ENCODE measurements around the gene BIN1. TPM values are rescaled to one million over a fixed set of nuclear protein-coding genes. Genes with fewer than 3 reads are reported as not detected.

Gene BIN1
- total RNA-seq, 6 donors from 2014 or later, result 32.3 to 57.0 (median 42.9) TPM

- DNase-seq, result no peak
- Histone ChIP-seq H3K4me1 (peaks cover 25 to 34% (median 30%) of the 10 kb centered on the region in 4 donors), H3K4me3 (no peak overlapping the region), H3K9me3 (no peaks in the 10 kb centered on the region), H3K27me3 (no peaks in the 10 kb centered on the region), H3K36me3 (peaks cover 0 to 8% (median 3%) of the 10 kb centered on the region in 4 donors), H3K27ac (no peak overlapping the region)
- no peak for ATAC-seq (ENCODE audit: low FRiP score in 2 of 2)
- TF ChIP-seq CTCF (IDR thresholded peaks at IDR 0.05), result no peak
- TF ChIP-seq POLR2A (IDR thresholded peaks at IDR 0.05), result no peak
- TF ChIP-seq POLR2AphosphoS5 (IDR thresholded peaks at IDR 0.05), result no peak
- no peak for TF ChIP-seq EP300 (IDR thresholded peaks at IDR 0.05)
- WGBS, 2 donors, result 80 to 83% methylated on average over 3 to 11 of the region's 11 CpGs
These were observed 37.4 kb downstream of the BIN1 start for GRCh38 chr2:127069536-127069935.

DNA sequence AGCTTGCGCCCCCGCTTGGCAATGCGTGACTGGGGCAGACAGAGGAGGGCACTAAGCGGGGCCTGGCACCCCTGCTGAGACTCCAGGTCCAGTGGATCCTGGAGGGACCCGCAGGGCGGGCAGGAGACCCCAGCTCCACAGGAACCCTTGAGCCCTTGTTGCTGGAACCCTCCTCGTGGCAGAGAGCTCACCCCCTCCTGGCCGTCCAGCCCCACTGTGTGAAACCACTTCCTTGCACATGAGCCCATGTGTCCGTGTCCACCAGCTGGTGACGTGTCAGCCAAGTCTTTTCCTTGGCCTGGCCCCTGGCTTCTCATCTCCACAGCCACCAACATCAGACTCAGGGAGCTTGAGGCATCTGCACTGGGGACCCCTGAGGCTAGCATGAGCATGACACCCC is 38.0 kb downstream of the BIN1 start:
- peaks cover 0 to 8% (median 3%) of the 10 kb centered on the region in 4 donors for H3K36me3 ChIP-seq
- 78 to 83% methylated on average over 6 to 10 of the region's 10 CpGs for WGBS, 2 donors
- no peak overlapping the region for H3K4me3 ChIP-seq
- no peak overlapping the region for H3K27ac ChIP-seq
- H3K4me1 ChIP-seq, result peaks cover 31 to 39% (median 35%) of the 10 kb centered on the region in 4 donors
- TF ChIP-seq CTCF (IDR thresholded peaks at IDR 0.05) (no peak), EP300 (IDR thresholded peaks at IDR 0.05) (no peak), POLR2AphosphoS5 (IDR thresholded peaks at IDR 0.05) (no peak), POLR2A (IDR thresholded peaks at IDR 0.05) (no peak)
- ATAC-seq (ENCODE audit: low FRiP score in 2 of 2) (no peak), DNase-seq (peak in 1 of 2 donors; percentile 78)
- H3K9me3 ChIP-seq, result no peaks in the 10 kb centered on the region
- no peaks in the 10 kb centered on the region for H3K27me3 ChIP-seq

GRCh38 chr2:127068351-127068741 is 38.6 kb downstream of the BIN1 start:
- peak overlapping the region in 1 of 4 donors; percentile 41 for H3K27ac ChIP-seq
- no peak overlapping the region for H3K4me3 ChIP-seq
- no peaks in the 10 kb centered on the region for H3K27me3 ChIP-seq
- peaks cover 0 to 7% (median 3%) of the 10 kb centered on the region in 4 donors for H3K36me3 ChIP-seq
- H3K9me3 ChIP-seq, result no peaks in the 10 kb centered on the region
- TF ChIP-seq CTCF (IDR thresholded peaks at IDR 0.05) (no peak), POLR2AphosphoS5 (IDR thresholded peaks at IDR 0.05) (no peak), POLR2A (IDR thresholded peaks at IDR 0.05) (no peak), EP300 (IDR thresholded peaks at IDR 0.05) (no peak)
- ATAC-seq (ENCODE audit: low FRiP score in 2 of 2) (no peak), DNase-seq (peak in 1 of 2 donors; percentile 85)
- H3K4me1 ChIP-seq, result peaks cover 34 to 40% (median 37%) of the 10 kb centered on the region in 4 donors
- WGBS, 2 donors, result 89 to 90% methylated on average over 20 of the region's 20 CpGs

DNA sequence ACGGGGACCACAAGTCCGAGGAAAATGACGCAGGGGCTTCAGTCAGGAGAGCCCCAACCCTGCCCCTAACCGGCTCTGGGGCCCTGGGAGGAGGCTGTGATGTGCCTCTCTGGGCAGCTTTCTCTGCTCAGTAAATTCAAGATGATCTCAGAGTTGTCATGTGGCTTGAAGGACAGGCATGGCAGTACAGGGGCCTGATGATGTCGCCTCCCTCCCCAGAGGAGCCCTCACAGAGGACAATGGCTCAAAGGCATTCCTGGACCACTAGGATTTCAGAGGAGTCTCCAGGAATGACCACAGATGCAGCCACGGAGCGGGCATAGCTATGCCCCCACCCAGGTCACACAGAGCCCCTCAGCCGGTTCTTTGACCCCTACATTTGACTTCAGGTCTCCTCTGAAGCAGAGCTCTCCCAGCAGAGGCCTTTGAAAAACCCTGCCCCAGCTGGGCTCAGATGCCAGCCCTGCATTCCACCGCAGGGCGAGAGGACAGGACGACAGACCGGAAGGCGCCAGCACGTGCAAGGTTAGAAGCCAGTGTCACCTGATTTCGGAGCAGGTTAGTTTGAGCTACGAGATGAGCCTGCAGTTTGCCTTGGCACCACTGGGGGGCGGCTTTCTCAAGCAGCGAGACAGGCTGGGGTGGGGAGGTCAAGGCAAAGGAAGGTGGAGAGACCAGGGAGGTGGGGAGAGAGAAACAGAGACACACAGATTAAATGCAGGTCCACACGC is 39.2 kb downstream of the BIN1 start:
- 52 to 57% methylated on average over 8 to 19 of the region's 19 CpGs for WGBS, 2 donors
- Histone ChIP-seq H3K27ac (peak overlapping the region; percentile 41 to 78 (median 68)), H3K4me1 (peaks cover 34 to 40% (median 37%) of the 10 kb centered on the region in 4 donors), H3K36me3 (peaks cover 0 to 6% (median 4%) of the 10 kb centered on the region in 4 donors), H3K4me3 (no peak overlapping the region), H3K9me3 (no peaks in the 10 kb centered on the region), H3K27me3 (no peaks in the 10 kb centered on the region)
- TF ChIP-seq EP300 (IDR thresholded peaks at IDR 0.05), result peak in 1 of 4 donors; percentile 68
- peak; percentile 21 to 45 for TF ChIP-seq POLR2AphosphoS5 (IDR thresholded peaks at IDR 0.05)
- no peak for TF ChIP-seq POLR2A (IDR thresholded peaks at IDR 0.05)
- peak; percentile 64 to 92 (median 88) for TF ChIP-seq CTCF (IDR thresholded peaks at IDR 0.05)
- ATAC-seq (ENCODE audit: low FRiP score in 2 of 2) (peak; percentile 24 to 32), DNase-seq (peak in 1 of 2 donors; percentile 82)
